ENCODE data around the gene DVL2. TPM values are rescaled to one million over a fixed set of nuclear protein-coding genes. Genes with fewer than 3 reads are reported as not detected.

DVL2 gene
- total and polyA plus RNA-seq, 2 of the 13 experiments (the other 11 are each of a cell fraction or from before 2014, with no cell fraction given): 5.7 to 38.2 TPM

- TF ChIP-seq MTF1 (CRISPR knock-in tag; IDR thresholded peaks at IDR 0.05) (no peak), ZNF205 (CRISPR knock-in tag; IDR thresholded peaks at IDR 0.05) (peak; percentile 48; the same call in 1 of the 2 replicates), ZNF446 (CRISPR knock-in tag; IDR thresholded peaks at IDR 0.05) (no peak), ZNF672 (CRISPR knock-in tag; IDR thresholded peaks at IDR 0.05) (no peak; the same call in 1 of the 2 replicates), BATF2 (CRISPR knock-in tag; IDR thresholded peaks at IDR 0.05) (no peak), ZBTB1 (CRISPR knock-in tag; IDR thresholded peaks at IDR 0.05; ENCODE audit: borderline replicate concordance) (no peak), ZNF260 (CRISPR knock-in tag; IDR thresholded peaks at IDR 0.05; ENCODE audit: borderline replicate concordance, low read depth) (no peak), MEIS2 (CRISPR knock-in tag; IDR thresholded peaks at IDR 0.05) (no peak), HDAC2 (CRISPR knock-in tag; IDR thresholded peaks at IDR 0.05) (peak; percentile 57; the same call in 1 of the 2 replicates), ATF2 (CRISPR knock-in tag; IDR thresholded peaks at IDR 0.05) (peak; percentile 18; the same call in 1 of the 2 replicates), HNF4A (CRISPR knock-in tag; IDR thresholded peaks at IDR 0.05) (no peak), HOXA7 (CRISPR knock-in tag; IDR thresholded peaks at IDR 0.05) (no peak), PLSCR1 (CRISPR knock-in tag; IDR thresholded peaks at IDR 0.05; ENCODE audit: borderline replicate concordance) (no peak), BHLHE40 (IDR thresholded peaks at IDR 0.05; ENCODE audit: low read length) (no peak; the same call in 1 of the 2 replicates), ARNT2 (CRISPR knock-in tag; IDR thresholded peaks at IDR 0.05; ENCODE audit: low read depth) (peak; percentile 81), THYN1 (CRISPR knock-in tag; IDR thresholded peaks at IDR 0.05; ENCODE audit: borderline replicate concordance, low read depth) (0 out of 2 replicates have a peak, but pooled peaks have one; percentile 34), POGZ (CRISPR knock-in tag; IDR thresholded peaks at IDR 0.05) (peak; percentile 24), ZFP36L1 (CRISPR knock-in tag; IDR thresholded peaks at IDR 0.05) (0 out of 2 replicates have a peak, but pooled peaks have one; percentile 34), HES4 (CRISPR knock-in tag; IDR thresholded peaks at IDR 0.05; ENCODE audit: borderline replicate concordance) (0 out of 2 replicates have a peak, but pooled peaks have one; percentile 49)
- TF ChIP-seq, protein P1, sequence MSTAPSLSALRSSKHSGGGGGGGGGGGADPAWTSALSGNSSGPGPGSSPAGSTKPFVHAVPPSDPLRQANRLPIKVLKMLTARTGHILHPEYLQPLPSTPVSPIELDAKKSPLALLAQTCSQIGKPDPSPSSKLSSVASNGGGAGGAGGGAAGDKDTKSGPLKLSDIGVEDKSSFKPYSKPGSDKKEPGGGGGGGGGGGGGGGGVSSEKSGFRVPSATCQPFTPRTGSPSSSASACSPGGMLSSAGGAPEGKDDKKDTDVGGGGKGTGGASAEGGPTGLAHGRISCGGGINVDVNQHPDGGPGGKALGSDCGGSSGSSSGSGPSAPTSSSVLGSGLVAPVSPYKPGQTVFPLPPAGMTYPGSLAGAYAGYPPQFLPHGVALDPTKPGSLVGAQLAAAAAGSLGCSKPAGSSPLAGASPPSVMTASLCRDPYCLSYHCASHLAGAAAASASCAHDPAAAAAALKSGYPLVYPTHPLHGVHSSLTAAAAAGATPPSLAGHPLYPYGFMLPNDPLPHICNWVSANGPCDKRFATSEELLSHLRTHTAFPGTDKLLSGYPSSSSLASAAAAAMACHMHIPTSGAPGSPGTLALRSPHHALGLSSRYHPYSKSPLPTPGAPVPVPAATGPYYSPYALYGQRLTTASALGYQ (CRISPR knock-in tag; IDR thresholded peaks at IDR 0.05): no peak
- TF ChIP-seq, protein P2, sequence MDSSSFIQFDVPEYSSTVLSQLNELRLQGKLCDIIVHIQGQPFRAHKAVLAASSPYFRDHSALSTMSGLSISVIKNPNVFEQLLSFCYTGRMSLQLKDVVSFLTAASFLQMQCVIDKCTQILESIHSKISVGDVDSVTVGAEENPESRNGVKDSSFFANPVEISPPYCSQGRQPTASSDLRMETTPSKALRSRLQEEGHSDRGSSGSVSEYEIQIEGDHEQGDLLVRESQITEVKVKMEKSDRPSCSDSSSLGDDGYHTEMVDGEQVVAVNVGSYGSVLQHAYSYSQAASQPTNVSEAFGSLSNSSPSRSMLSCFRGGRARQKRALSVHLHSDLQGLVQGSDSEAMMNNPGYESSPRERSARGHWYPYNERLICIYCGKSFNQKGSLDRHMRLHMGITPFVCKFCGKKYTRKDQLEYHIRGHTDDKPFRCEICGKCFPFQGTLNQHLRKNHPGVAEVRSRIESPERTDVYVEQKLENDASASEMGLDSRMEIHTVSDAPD (CRISPR knock-in tag; IDR thresholded peaks at IDR 0.05): 0 out of 2 replicates have a peak, but pooled peaks have one; percentile 57
- TF ChIP-seq, protein P3, sequence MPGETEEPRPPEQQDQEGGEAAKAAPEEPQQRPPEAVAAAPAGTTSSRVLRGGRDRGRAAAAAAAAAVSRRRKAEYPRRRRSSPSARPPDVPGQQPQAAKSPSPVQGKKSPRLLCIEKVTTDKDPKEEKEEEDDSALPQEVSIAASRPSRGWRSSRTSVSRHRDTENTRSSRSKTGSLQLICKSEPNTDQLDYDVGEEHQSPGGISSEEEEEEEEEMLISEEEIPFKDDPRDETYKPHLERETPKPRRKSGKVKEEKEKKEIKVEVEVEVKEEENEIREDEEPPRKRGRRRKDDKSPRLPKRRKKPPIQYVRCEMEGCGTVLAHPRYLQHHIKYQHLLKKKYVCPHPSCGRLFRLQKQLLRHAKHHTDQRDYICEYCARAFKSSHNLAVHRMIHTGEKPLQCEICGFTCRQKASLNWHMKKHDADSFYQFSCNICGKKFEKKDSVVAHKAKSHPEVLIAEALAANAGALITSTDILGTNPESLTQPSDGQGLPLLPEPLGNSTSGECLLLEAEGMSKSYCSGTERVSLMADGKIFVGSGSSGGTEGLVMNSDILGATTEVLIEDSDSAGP (CRISPR knock-in tag; IDR thresholded peaks at IDR 0.05; ENCODE audit: borderline replicate concordance): peak; percentile 95; the same call in 1 of the 2 replicates
Observed at GRCh38 chr17:7280519-7281073, 46.3 kb upstream of the DVL2 start (continued).

Data from HepG2 (cell line).